ENCODE results near the gene FIS1.

FIS1 gene

DNA sequence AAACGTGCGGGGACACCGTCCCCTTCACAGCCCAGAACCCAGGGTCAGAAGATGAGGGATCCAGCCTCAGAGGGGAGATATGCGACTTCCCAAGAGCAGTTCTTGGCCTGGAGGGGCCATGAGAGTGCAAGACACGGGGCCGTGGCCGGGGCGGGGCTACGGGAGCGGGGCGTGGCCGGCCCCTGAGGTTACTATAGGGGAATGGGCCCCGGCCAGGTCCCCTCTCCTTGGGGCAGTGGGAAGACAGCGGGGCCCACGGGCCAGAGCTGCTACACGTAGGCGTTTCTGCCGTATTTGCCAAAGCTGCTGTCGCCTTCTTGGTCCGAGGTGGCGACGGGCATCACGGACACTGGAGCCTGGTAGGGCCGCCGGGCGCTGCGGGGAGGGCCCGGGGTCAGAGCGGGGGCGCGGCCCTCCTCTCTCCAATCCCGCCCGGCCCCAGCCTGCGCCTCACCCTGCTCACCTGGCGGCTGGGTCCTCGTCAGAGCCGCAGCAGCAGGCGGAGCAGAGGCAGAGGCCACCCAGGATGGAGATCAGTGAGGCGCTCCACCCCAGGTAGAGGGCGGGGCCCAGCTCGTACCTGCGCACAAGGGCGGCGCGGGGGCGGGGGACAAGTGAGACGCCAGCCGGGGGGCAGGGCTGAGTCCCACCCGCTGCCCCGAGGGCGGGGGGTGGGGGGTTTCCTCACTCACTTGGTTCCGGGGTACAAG, 12.6 kb downstream of the FIS1 start:
- no peak for DNase-seq (ENCODE audit: low spot score)
- TF ChIP-seq, protein P1, sequence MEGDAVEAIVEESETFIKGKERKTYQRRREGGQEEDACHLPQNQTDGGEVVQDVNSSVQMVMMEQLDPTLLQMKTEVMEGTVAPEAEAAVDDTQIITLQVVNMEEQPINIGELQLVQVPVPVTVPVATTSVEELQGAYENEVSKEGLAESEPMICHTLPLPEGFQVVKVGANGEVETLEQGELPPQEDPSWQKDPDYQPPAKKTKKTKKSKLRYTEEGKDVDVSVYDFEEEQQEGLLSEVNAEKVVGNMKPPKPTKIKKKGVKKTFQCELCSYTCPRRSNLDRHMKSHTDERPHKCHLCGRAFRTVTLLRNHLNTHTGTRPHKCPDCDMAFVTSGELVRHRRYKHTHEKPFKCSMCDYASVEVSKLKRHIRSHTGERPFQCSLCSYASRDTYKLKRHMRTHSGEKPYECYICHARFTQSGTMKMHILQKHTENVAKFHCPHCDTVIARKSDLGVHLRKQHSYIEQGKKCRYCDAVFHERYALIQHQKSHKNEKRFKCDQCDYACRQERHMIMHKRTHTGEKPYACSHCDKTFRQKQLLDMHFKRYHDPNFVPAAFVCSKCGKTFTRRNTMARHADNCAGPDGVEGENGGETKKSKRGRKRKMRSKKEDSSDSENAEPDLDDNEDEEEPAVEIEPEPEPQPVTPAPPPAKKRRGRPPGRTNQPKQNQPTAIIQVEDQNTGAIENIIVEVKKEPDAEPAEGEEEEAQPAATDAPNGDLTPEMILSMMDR (IDR thresholded peaks at IDR 0.05; ENCODE audit: borderline replicate concordance, control extremely low read depth, extremely low read depth, insufficient read depth, missing control alignments): no peak
- in situ Hi-C loops (cut with MboI; ENCODE audit: low sequenced_read_pairs, unreplicated experiment): no loop called here

DNA sequence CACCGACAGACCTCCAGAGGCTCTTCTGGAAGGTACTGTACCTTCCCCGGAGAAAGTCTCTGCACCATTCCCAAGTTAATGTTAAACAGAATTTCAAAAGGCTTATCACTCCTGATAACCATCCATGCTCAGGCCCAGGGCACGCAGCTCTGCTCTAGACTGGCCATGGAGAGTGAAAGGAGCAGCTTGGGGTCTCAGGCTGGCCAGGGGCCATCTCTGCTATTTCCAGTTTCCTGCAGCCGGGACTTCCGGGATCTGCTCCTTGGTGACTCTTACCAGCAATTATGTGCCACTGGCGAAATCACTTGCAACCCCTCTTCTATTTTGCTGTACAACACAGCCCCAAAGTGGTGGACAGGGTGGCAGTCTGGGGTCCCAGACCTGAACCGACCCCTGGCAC, 13.2 kb downstream of the FIS1 start:
- TF ChIP-seq, protein P1 (IDR thresholded peaks at IDR 0.05; ENCODE audit: borderline replicate concordance, control extremely low read depth, extremely low read depth, insufficient read depth, missing control alignments): no peak

DNA sequence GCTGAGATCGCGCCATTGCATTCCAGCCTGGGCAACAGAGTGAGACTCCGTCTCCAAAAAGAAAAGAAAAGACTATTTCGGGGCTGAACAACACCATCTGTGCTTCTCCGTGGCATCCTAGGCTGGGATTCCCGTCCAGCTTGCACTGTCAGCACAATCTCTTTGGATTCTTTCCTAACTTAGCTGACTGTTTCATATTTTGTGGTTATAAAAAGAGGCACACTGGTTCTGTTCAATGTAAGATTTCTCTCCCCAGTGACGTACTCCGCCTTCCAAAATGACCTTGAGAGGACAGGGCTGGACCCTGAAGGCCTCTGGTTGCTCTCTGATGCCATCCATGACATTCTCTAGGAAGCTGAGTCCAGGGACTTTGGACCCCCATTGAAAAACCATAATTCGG, 18.2 kb downstream of the FIS1 start:
- TF ChIP-seq, protein P1 (IDR thresholded peaks at IDR 0.05; ENCODE audit: borderline replicate concordance, control extremely low read depth, extremely low read depth, insufficient read depth, missing control alignments): no peak
- no peak for DNase-seq (ENCODE audit: low spot score)
- in situ Hi-C loops (cut with MboI; ENCODE audit: low sequenced_read_pairs, unreplicated experiment): no loop called here

More for the DNA sequence above, 13.2 kb downstream of the FIS1 start:
- in situ Hi-C loops (cut with MboI; ENCODE audit: low sequenced_read_pairs, unreplicated experiment): no loop called here
- DNase-seq (ENCODE audit: low spot score): no peak

DNA sequence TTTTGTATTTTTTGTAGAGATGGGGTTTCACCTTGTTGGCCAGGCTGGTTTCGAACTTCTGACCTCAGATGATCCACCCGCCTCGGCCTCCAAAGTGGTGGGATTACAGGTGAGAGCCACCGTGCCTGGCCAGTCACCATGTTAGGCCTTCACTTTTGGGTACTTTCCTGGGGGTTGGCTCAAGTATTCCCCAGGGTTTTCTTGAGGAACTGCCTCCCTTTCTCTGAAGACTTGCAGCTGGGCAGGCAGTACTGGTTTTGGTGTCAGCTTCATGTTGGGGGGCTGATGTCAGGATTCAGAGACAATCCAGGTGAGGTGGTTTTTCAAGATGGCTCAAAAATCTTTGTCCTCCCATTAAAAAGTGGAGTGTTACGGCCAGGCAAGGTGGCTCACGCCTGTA, 19.2 kb downstream of the FIS1 start:
- in situ Hi-C loops (cut with MboI; ENCODE audit: low sequenced_read_pairs, unreplicated experiment): no loop called here
- DNase-seq (ENCODE audit: low spot score): no peak
- TF ChIP-seq, protein P1 (IDR thresholded peaks at IDR 0.05; ENCODE audit: borderline replicate concordance, control extremely low read depth, extremely low read depth, insufficient read depth, missing control alignments): no peak

DNA sequence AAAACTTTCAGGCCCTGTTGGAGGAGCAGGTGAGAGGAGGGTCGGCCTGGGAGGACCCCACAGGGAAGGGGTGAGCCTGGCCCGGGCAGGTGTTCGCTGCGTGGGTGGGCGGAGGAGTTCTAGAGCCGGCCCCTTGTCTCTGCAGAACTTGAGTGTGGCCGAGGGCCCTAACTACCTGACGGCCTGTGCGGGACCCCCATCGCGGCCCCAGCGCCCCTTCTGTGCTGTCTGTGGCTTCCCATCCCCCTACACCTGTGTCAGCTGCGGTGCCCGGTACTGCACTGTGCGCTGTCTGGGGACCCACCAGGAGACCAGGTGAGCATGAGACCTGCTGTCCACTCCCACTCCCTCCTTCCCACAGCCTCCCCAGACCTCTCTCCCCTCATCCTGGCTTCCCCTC, 21.4 kb downstream of the FIS1 start:
- in situ Hi-C loops (cut with MboI; ENCODE audit: low sequenced_read_pairs, unreplicated experiment): no loop called here
- DNase-seq (ENCODE audit: low spot score): no peak
- TF ChIP-seq, protein P1 (IDR thresholded peaks at IDR 0.05; ENCODE audit: borderline replicate concordance, control extremely low read depth, extremely low read depth, insufficient read depth, missing control alignments): no peak

DNA sequence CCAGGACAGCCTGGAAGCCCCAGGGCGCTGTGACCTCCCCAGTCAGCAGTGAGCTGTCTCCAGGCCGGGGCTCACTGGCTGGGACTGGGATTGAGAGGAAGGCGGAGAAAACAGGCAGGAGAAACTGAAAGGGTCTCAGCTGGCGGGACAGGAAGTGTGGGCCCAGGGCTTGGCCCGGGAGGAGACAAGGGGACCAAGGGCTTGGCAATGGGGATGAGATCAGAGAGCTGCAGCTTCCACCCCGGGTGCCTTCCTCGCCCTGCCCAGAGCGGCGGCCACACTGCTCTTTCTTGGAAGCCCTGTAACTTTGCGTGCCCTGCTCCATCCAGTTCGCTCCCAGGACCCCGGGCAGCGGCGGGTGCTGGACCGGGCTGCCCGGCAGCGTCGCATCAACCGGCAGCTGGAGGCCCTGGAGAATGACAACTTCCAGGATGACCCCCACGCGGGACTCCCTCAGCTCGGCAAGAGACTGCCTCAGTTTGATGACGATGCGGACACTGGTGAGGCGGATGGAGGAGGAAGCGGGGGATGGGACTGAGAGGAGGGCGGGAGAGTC, 22.5 kb downstream of the FIS1 start:
- TF ChIP-seq, protein P1 (IDR thresholded peaks at IDR 0.05; ENCODE audit: borderline replicate concordance, control extremely low read depth, extremely low read depth, insufficient read depth, missing control alignments): no peak
- in situ Hi-C loops (cut with MboI; ENCODE audit: low sequenced_read_pairs, unreplicated experiment): no loop called here
- DNase-seq (ENCODE audit: low spot score): no peak

Measured in GM13976 (cell line).